ENCODE results near the gene DNAJC8. TPM values are rescaled to one million over a fixed set of nuclear protein-coding genes. Genes with fewer than 3 reads are reported as not detected.

The DNAJC8 gene
- total RNA-seq, 1 donor = 60.1 TPM

DNA sequence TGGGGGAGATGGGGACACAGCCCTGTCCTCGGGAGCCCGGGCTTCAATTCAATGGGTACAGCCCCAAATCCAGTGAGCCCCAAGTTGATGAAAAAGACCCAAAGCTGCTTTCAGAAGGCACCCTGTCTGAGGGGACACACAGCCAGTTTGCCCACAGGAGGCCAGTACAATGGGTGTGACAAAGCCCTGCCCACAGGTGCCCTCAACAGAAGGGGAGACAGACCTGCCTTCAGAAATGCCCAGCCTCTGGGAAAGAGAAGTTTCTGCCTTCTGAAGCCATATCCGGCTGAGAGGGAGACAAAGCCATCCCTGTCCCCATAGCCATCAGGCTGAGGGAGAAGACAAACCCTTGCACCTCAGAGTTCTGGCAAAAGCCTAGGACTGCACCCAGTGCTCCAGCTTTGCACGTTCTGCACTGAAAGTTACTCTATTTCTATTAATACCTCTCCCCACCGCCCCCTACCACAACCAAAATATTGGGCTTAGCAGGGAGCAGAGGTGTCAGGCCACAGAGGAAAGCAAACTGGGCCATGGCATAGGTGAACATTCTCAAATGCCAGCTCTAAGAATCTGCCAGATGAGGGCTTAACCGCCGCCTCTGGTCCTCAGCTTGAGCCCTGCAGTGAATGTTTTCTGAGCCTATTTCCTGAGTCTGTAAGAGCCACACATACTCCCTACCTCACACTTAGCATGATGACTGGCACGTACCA, 38.3 kb downstream of the DNAJC8 start:
- Histone ChIP-seq H3K4me3 (ENCODE audit: insufficient read depth, low read length) (no peak overlapping the region), H4K20me1 (ENCODE audit: insufficient read depth, low read length) (no peaks in the 10 kb centered on the region), H3K4me1 (ENCODE audit: insufficient read depth, low read length) (no peaks in the 10 kb centered on the region), H3K4me2 (ENCODE audit: insufficient read depth, low read length) (no peak overlapping the region), H3K36me3 (ENCODE audit: insufficient read depth, low read length) (peaks cover 8% of the 10 kb centered on the region), H3K27me3 (ENCODE audit: insufficient read depth, low read length) (no peaks in the 10 kb centered on the region), H3K9me3 (ENCODE audit: low read depth, low read length) (no peaks in the 10 kb centered on the region), H3K79me2 (ENCODE audit: insufficient read depth, low read length) (no peaks in the 10 kb centered on the region), H2AFZ (ENCODE audit: low read length) (no peak overlapping the region), H3K27ac (ENCODE audit: low read depth, low read length) (no peak overlapping the region)
- peak; percentile 55 for DNase-seq (ENCODE audit: insufficient read length, low spot score, missing footprints)
- TF ChIP-seq, protein P1, sequence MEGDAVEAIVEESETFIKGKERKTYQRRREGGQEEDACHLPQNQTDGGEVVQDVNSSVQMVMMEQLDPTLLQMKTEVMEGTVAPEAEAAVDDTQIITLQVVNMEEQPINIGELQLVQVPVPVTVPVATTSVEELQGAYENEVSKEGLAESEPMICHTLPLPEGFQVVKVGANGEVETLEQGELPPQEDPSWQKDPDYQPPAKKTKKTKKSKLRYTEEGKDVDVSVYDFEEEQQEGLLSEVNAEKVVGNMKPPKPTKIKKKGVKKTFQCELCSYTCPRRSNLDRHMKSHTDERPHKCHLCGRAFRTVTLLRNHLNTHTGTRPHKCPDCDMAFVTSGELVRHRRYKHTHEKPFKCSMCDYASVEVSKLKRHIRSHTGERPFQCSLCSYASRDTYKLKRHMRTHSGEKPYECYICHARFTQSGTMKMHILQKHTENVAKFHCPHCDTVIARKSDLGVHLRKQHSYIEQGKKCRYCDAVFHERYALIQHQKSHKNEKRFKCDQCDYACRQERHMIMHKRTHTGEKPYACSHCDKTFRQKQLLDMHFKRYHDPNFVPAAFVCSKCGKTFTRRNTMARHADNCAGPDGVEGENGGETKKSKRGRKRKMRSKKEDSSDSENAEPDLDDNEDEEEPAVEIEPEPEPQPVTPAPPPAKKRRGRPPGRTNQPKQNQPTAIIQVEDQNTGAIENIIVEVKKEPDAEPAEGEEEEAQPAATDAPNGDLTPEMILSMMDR (IDR thresholded peaks at IDR 0.05; ENCODE audit: extremely low read depth, low read depth, low read length) = no peak

GRCh38 chr1:28193701-28194161, 39.1 kb downstream of the DNAJC8 start:
- H3K27me3 ChIP-seq (ENCODE audit: insufficient read depth, low read length) = no peaks in the 10 kb centered on the region
- DNase-seq (ENCODE audit: insufficient read length, low spot score, missing footprints) = no peak
- peaks cover under 1% of the 10 kb centered on the region for H3K36me3 ChIP-seq (ENCODE audit: insufficient read depth, low read length)
- no peaks in the 10 kb centered on the region for H3K4me1 ChIP-seq (ENCODE audit: insufficient read depth, low read length)
- no peaks in the 10 kb centered on the region for H3K9me3 ChIP-seq (ENCODE audit: low read depth, low read length)
- no peak overlapping the region for H2AFZ ChIP-seq (ENCODE audit: low read length)
- TF ChIP-seq, protein P1 (IDR thresholded peaks at IDR 0.05; ENCODE audit: extremely low read depth, low read depth, low read length) = no peak
- no peak overlapping the region for H3K27ac ChIP-seq (ENCODE audit: low read depth, low read length)
- H3K4me2 ChIP-seq (ENCODE audit: insufficient read depth, low read length) = no peak overlapping the region
- no peak overlapping the region for H3K4me3 ChIP-seq (ENCODE audit: insufficient read depth, low read length)
- H3K79me2 ChIP-seq (ENCODE audit: insufficient read depth, low read length) = no peaks in the 10 kb centered on the region
- no peaks in the 10 kb centered on the region for H4K20me1 ChIP-seq (ENCODE audit: insufficient read depth, low read length)

GRCh38 chr1:28190996-28191645, 41.7 kb downstream of the DNAJC8 start:
- TF ChIP-seq, protein P1 (IDR thresholded peaks at IDR 0.05; ENCODE audit: extremely low read depth, low read depth, low read length) = no peak
- Histone ChIP-seq H4K20me1 (ENCODE audit: insufficient read depth, low read length) (no peaks in the 10 kb centered on the region), H3K27me3 (ENCODE audit: insufficient read depth, low read length) (no peaks in the 10 kb centered on the region), H3K4me2 (ENCODE audit: insufficient read depth, low read length) (no peak overlapping the region), H3K9me3 (ENCODE audit: low read depth, low read length) (no peaks in the 10 kb centered on the region), H3K27ac (ENCODE audit: low read depth, low read length) (no peak overlapping the region), H3K4me1 (ENCODE audit: insufficient read depth, low read length) (no peaks in the 10 kb centered on the region), H3K79me2 (ENCODE audit: insufficient read depth, low read length) (no peaks in the 10 kb centered on the region), H3K36me3 (ENCODE audit: insufficient read depth, low read length) (no peaks in the 10 kb centered on the region), H2AFZ (ENCODE audit: low read length) (peak overlapping the region; percentile 85), H3K4me3 (ENCODE audit: insufficient read depth, low read length) (no peak overlapping the region)
- no peak for DNase-seq (ENCODE audit: insufficient read length, low spot score, missing footprints)

DNA sequence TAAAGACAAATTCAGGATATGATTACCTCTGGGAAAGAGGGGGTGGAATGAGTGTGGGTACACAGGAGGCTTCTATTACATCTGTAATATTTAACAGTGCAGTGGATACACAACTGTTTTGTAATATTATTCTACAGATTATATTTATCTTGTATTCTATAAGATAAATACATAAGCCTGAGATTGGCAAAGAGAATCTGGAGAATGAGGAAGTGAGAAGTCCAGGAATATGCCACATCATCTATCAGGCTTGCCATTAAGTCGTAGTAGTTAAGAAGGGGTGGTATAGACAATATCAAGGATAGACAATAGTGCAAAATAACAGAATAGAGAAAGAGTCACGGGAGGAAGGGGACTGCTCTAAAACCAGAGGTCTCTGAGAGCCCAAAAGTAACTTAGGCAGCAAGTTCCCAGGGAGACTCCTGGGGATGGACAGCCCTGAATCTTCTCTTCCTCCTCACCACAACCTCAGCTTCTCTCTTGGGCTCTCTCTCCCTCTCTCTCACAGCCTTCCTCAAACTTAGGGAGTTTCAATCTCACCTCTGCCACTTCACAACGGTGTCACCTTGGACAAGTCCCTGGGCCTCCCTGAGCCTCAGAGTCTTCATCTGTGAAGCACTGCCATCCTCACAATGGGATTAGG, 42.4 kb downstream of the DNAJC8 start:
- TF ChIP-seq, protein P1 (IDR thresholded peaks at IDR 0.05; ENCODE audit: extremely low read depth, low read depth, low read length) = no peak
- Histone ChIP-seq H3K79me2 (ENCODE audit: insufficient read depth, low read length) (no peaks in the 10 kb centered on the region), H3K9me3 (ENCODE audit: low read depth, low read length) (no peaks in the 10 kb centered on the region), H3K4me2 (ENCODE audit: insufficient read depth, low read length) (no peak overlapping the region), H3K4me1 (ENCODE audit: insufficient read depth, low read length) (no peaks in the 10 kb centered on the region), H3K36me3 (ENCODE audit: insufficient read depth, low read length) (no peaks in the 10 kb centered on the region), H2AFZ (ENCODE audit: low read length) (peak overlapping the region; percentile 85), H3K27ac (ENCODE audit: low read depth, low read length) (no peak overlapping the region), H3K27me3 (ENCODE audit: insufficient read depth, low read length) (no peaks in the 10 kb centered on the region), H3K4me3 (ENCODE audit: insufficient read depth, low read length) (no peak overlapping the region), H4K20me1 (ENCODE audit: insufficient read depth, low read length) (no peaks in the 10 kb centered on the region)
- DNase-seq (ENCODE audit: insufficient read length, low spot score, missing footprints) = no peak
